Subcutaneous adipose tissue (tissue), 4 donors: Measurements from ENCODE around the gene SLC17A6. TPM values are rescaled to one million over a fixed set of nuclear protein-coding genes. Genes with fewer than 3 reads are reported as not detected.

Experiments used
- total RNA-seq, 4 donors: library from RNA; depleted of rRNA; stranded (reverse); fragments of >200 nt; gene quantifications; one replicate each; pipeline ENCODE4 v1.1.0, GENCODE V29; 2016
- TF ChIP-seq, protein P1 (sequence below): fragments of 450-650 bp; IDR thresholded peaks from one replicate; pipeline ENCODE4 v1.5.1; 2016; ENCODE audit warnings: low read depth, mild to moderate bottlenecking, control low read depth, antibody characterized with exemption, moderate library complexity

SLC17A6 gene
- not detected for total RNA-seq

DNA sequence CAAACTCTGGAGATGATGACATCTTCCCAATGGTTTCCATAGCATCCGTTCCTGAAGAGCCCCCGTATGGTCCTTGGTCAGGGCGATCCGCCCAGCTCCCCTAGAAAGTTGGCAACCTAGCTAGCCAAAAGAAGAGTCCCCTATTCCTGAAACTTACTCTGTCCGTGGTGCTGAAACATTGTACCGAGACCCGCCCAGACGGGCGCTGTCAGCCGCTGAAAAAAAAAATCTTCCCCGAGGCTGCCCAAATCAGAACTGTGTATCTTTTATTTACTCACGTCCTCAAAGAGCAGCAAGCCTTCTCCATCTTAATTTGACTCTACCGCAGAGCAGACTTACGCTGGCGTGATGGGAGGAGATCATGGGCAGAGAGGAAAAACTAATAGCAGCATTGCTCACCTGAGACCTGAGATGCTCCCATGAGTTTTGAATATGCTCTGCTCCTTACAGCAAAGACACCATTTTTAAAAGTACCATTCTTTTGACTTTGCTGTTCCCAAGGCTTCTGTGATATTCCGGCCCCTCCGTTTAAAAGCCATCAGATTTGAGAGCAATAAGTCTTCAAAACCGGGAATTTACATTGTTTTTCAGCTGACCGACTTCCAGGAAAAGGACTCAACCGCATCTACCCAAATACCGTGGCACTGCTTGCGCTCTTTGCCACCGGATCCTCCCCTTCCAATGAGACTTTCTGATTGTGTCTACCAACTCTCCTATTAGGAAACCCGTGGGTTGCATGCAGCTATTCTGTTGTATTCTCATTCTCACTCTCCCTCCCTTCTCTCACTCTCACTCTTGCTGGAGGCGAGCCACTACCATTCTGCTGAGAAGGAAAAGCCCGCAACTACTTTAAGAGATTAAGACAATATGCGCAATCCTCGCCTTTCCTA lies at the start of gene SLC17A6:
Gene SLC17A6 (plus strand): TSS at position 786 of the 890 bp plus-strand sequence. CDS start 153 bp downstream, outside the sequence.
- TF ChIP-seq, protein P1, sequence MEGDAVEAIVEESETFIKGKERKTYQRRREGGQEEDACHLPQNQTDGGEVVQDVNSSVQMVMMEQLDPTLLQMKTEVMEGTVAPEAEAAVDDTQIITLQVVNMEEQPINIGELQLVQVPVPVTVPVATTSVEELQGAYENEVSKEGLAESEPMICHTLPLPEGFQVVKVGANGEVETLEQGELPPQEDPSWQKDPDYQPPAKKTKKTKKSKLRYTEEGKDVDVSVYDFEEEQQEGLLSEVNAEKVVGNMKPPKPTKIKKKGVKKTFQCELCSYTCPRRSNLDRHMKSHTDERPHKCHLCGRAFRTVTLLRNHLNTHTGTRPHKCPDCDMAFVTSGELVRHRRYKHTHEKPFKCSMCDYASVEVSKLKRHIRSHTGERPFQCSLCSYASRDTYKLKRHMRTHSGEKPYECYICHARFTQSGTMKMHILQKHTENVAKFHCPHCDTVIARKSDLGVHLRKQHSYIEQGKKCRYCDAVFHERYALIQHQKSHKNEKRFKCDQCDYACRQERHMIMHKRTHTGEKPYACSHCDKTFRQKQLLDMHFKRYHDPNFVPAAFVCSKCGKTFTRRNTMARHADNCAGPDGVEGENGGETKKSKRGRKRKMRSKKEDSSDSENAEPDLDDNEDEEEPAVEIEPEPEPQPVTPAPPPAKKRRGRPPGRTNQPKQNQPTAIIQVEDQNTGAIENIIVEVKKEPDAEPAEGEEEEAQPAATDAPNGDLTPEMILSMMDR = no peak

DNA sequence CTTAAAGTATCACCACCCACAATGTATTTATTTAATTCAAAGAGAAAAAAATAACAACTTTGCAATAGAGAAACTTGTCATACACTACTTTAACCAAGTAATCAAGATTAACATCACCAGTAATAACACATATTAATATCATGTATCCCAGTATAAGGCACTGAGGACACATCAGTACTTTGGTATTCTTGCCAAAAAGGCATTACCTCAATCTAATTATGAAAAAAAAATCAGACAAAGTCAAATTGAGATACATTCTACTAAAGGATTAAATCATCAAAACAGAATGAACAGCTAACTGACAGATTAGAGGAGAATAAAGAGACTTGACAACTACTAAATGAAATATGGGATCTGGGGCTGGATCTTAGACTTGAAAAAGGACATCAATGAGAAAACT lies 35.8 kb upstream of the SLC17A6 start:
- TF ChIP-seq, protein P1 = no peak

DNA sequence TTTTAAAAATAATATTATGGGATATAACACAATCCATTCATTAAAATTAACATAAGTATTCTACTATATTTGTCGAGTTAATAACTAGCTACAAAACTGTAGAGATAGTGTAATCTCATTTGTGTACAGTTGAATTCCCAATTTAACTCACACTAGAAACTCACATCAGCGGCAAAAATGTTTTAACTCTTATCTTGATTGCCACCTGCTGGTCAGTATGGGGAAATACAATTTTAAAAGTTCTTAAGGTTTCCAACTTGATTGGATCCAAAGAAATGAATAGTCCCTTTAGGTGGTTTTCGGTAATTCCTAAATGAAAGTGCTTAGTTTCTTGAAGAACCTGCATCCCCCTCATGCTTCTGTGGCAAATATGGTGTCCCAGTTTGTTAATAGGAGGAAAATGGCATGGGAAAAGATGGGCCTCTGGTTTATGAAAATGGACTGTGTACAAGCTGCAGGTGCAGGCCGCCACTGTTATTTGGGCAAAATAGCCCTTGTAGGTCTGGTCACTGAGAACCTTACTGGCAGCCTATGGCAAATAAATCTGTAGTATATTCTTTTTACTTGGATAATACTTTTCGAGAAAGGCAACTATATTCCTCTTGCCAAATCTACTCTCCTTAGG lies 33.7 kb upstream of the SLC17A6 start:
- TF ChIP-seq, protein P1 = no peak

DNA sequence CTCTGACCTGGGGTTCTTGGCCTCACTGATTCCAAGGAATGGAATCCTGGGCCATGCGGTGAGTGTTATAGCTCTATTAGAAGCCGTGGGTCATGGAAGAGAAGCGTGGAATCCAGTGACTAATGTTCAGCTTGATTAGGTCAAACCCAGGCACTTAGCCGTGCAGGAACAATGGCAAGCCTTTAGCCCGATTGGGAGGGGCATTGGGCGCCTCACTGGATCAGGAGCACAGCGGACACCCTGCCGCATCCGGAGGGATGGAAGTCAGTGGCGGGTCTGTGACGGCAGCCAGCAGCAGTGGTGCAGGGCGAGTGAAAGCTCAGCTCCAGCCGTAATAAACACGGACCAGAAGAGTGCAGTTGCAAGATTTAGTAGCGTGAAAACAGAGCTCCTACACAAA lies 20.5 kb upstream of the SLC17A6 start:
- TF ChIP-seq, protein P1 = no peak

DNA sequence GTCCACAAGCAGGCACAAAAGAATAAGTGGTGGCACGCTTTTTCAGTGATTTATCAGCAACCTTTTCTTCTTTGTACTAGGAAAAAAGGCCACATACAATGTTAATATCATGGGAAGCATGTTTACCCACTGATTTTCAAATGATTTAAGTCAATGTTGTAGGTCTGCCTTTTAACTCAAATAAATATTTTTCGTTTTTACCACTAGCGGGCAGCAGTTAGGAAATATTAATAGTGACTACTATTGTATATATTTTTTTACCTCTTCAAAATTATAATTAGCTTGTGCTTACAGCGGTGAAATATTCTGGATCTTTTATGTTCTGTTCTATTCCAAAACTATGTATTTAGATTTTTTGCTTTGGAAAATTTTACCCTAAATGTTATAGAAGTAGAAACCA lies 6.4 kb upstream of the SLC17A6 start:
- TF ChIP-seq, protein P1 = no peak

DNA sequence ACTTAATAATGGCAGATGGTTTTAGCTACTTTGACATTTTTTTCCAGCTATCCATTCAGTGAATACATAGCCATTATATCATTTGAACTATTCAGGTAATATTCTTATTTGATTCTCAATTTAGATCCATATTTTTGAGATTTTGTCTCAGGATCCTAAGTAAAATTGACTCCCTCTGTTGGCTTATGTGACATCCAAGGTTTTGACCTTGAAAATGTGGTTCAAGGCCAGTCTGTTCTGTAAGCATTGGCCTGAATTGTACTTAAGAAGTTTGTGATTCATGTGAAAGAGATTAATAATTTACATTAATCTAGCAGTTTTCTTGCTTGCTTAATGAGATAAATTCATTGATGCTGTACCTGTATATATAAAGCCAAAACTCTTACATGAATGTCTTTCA lies 1.6 kb upstream of the SLC17A6 start:
- TF ChIP-seq, protein P1 = no peak

DNA sequence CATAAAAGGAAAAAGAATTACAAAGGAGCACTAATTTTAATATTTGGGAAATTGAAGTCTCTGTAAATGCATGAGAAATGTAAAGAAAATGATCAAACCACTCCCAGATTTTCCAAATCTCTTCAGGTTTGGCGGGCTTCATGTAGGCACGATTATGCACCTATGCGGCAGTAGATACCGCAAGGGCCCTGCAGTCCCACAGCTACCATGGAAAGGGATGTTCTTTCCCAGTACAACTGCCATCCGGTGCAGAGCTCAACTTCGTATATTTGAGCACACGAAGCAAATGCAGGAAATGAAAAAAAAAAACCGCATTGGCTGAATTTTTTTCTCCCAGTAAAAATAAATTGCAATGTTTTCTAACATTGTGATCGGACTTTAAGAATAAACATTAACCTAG lies 1.4 kb downstream of the SLC17A6 start:
- TF ChIP-seq, protein P1 = no peak
